K562 (cell line): ENCODE results near the gene HIVEP3. TPM values are rescaled to one million over a fixed set of nuclear protein-coding genes. Genes with fewer than 3 reads are reported as not detected.

Experiments used
- ATAC-seq: fragments of 200-7000 bp; cut with Tn5 transposase; 3 replicates; pipeline ENCODE4 v1.9.1; 2020; ENCODE audit warnings: moderate library complexity
- BruUV-seq: library from RNA; stranded (reverse); fragments of 400-500 nt; replicated peaks from 2 replicates; lab custom pipeline; 2021; lab: Mats Ljungman, UMichigan
- CTCF ChIA-PET: fragments of 300-600 bp; formaldehyde crosslinking; extraction: SDS; loops from one replicate; lab custom pipeline; 2021; ENCODE audit warnings: low intra/inter-chr PET ratio; lab: Yijun Ruan, JAX
- POLR2A ChIA-PET: fragments of 300-600, 350-650 bp; sonication (Branson Sonifier 250); formaldehyde crosslinking; extraction: SDS; loops from one replicate; lab custom pipeline; 2021; ENCODE audit warnings: antibody characterized with exemption, inconsistent platforms; lab: Yijun Ruan, JAX
- DNase-seq, 4 experiments: peaks; one replicate each; pipeline versions ENCODE4 v3.0.0 to v3.0.0-alpha.2; 2011 to 2018; ENCODE audit warnings: low spot score in 3 of 4, mixed read lengths in 3 of 4; ENCODE audit errors: extremely low read depth in 1 of 4
- FAIRE-seq: peaks from 2 replicates; lab custom pipeline; 2011; peaks lifted over from hg19 to GRCh38; lab: Jason Lieb, UNC
- H2AFZ ChIP-seq: 2 replicates; pipeline ENCODE4 v1.6.0; 2011; ENCODE audit warnings: low read depth, low read length, control low read depth, inconsistent platforms
- H3K27ac ChIP-seq: fragments of 200-600 bp; 3 replicates; pipeline ENCODE4 v1.8.0; 2011; ENCODE audit warnings: low read depth, mild to moderate bottlenecking, control low read depth, inconsistent platforms, low read length, moderate library complexity, mixed read lengths; ENCODE audit errors: extremely low read depth
- H3K27me3 ChIP-seq, 2 experiments: fragments of 300-600 bp in 1 of 2; 2 replicates in 1 of 2; 3 replicates in 1 of 2; pipeline versions ENCODE4 v1.6.0 to v1.8.0; 2011; ENCODE audit warnings: inconsistent platforms in 2 of 2, low read length in 2 of 2, mild to moderate bottlenecking in 1 of 2, mixed read lengths in 1 of 2, moderate library complexity in 1 of 2; ENCODE audit not compliant: control insufficient read depth in 2 of 2, insufficient read depth in 2 of 2
- H3K36me3 ChIP-seq: fragments of 300-600 bp; 3 replicates; pipeline ENCODE4 v1.8.0; 2011; ENCODE audit warnings: mild to moderate bottlenecking, low read length, inconsistent platforms; ENCODE audit not compliant: control insufficient read depth, insufficient read depth
- H3K4me1 ChIP-seq, 2 experiments: fragments of 200-600 bp in 1 of 2; replicated peaks in 1 of 2; 2 replicates in 1 of 2; 3 replicates in 1 of 2; pipeline versions ENCODE4 v1.5.1 to v1.8.0; 2011; ENCODE audit warnings: inconsistent platforms in 2 of 2, low read length in 2 of 2, mild to moderate bottlenecking in 1 of 2, mixed read lengths in 1 of 2, moderate library complexity in 1 of 2; ENCODE audit not compliant: control insufficient read depth in 2 of 2, insufficient read depth in 2 of 2
- H3K4me2 ChIP-seq: 2 replicates; pipeline ENCODE4 v1.6.1; 2011; ENCODE audit warnings: low read length, control low read depth, inconsistent platforms, mixed read lengths; ENCODE audit not compliant: insufficient read depth
- H3K4me3 ChIP-seq: fragments of 200-600 bp; sonication (generic), shearing (Covaris generic); 2 replicates; pipeline ENCODE4 v1.5.1; 2016; ENCODE audit warnings: control low read depth, inconsistent platforms
- H3K79me2 ChIP-seq: fragments of 200-600 bp; 3 replicates; pipeline ENCODE4 v1.8.0; 2011; ENCODE audit warnings: low read length, inconsistent platforms; ENCODE audit not compliant: control insufficient read depth, insufficient read depth
- H3K9ac ChIP-seq, 2 experiments: 2 replicates each; pipeline versions ENCODE4 v1.6.0 to v1.6.1; 2011; ENCODE audit warnings: low read depth in 2 of 2, low read length in 2 of 2, control low read depth in 1 of 2, inconsistent platforms in 1 of 2, mild to moderate bottlenecking in 1 of 2, mixed read lengths in 1 of 2; ENCODE audit not compliant: insufficient read depth in 1 of 2
- H3K9me1 ChIP-seq: one replicate; pipeline ENCODE4 v1.6.0; 2011; ENCODE audit warnings: inconsistent platforms, mild to moderate bottlenecking, low read length, moderate library complexity; ENCODE audit not compliant: control insufficient read depth, insufficient read depth
- H3K9me3 ChIP-seq: replicated peaks from 2 replicates; pipeline ENCODE4 v1.5.1; 2011; ENCODE audit warnings: low read depth, low read length, inconsistent platforms; ENCODE audit not compliant: control insufficient read depth, insufficient read depth
- H4K20me1 ChIP-seq: replicated peaks from 2 replicates; pipeline ENCODE4 v1.6.1; 2011; ENCODE audit warnings: low read length, inconsistent platforms, mixed read lengths; ENCODE audit not compliant: control insufficient read depth, insufficient read depth
- ARNT ChIP-seq, 2 experiments: fragments of 450-650 bp; IDR thresholded peaks; 2 replicates each; pipeline ENCODE4 v1.6.1; 2016; ENCODE audit warnings: mild to moderate bottlenecking in 1 of 2
- CHAMP1 ChIP-seq: fragments of 450-650 bp; IDR thresholded peaks from 2 replicates; pipeline ENCODE4 v1.6.1; 2016; ENCODE audit warnings: mild to moderate bottlenecking
- DACH1 ChIP-seq: fragments of 450-650 bp; IDR thresholded peaks from 2 replicates; pipeline ENCODE4 v1.6.1; 2018; ENCODE audit not compliant: partially characterized antibody
- ETV1 ChIP-seq: fragments of 450-650 bp; conservative IDR thresholded peaks from 2 replicates; pipeline ENCODE4 v1.6.1; 2016; ENCODE audit warnings: missing genetic modification characterization, control low read depth, low read depth, missing compliant biosample characterization
- IFI16 ChIP-seq: fragments of 250-450 bp; sonication (Bioruptor Pico); IDR thresholded peaks from 2 replicates; pipeline ENCODE4 v2.1.2; 2022; ENCODE audit warnings: mild to moderate bottlenecking, inconsistent platforms
- MCM5 ChIP-seq: fragments of 450-650 bp; IDR thresholded peaks from 2 replicates; pipeline ENCODE4 v1.6.1; 2016; ENCODE audit warnings: low read depth
- MYC ChIP-seq, 2 experiments: fragments of 250-450 bp in 1 of 2; sonication (Bioruptor Pico) in 1 of 2; IDR thresholded peaks; 2 replicates each; pipeline versions ENCODE4 v1.5.1 to v1.6.1; 2012 to 2021; ENCODE audit warnings: low read depth in 2 of 2, borderline replicate concordance in 1 of 2, improper control_type of control experiment in 1 of 2, low read length in 1 of 2, mild to moderate bottlenecking in 1 of 2, moderate library complexity in 1 of 2
- NCOA6 ChIP-seq: fragments of 450-650 bp; IDR thresholded peaks from 2 replicates; pipeline ENCODE4 v1.6.1; 2017; ENCODE audit warnings: mild to moderate bottlenecking
- NR3C1 ChIP-seq: sonication (generic); formaldehyde crosslinking; IDR thresholded peaks from 2 replicates; pipeline ENCODE4 v1.8.1; 2022; ENCODE audit warnings: missing genetic modification reagents
- OTX1 ChIP-seq: fragments of 450-650 bp; formaldehyde crosslinking; IDR thresholded peaks from 2 replicates; pipeline ENCODE4 v1.4.0; 2022; ENCODE audit warnings: mild to moderate bottlenecking
- ZBTB49 ChIP-seq: sonication (generic); formaldehyde crosslinking; IDR thresholded peaks from 2 replicates; pipeline ENCODE4 v1.8.0; 2022; ENCODE audit warnings: missing genetic modification reagents, mild to moderate bottlenecking, borderline replicate concordance
- ZNF175 ChIP-seq: fragments of 200-800 bp; sonication (Bioruptor generic); IDR thresholded peaks from 2 replicates; pipeline ENCODE4 v1.6.1; 2016; ENCODE audit warnings: low read depth, mild to moderate bottlenecking, missing genetic modification characterization, missing compliant biosample characterization
- ZNF507 ChIP-seq: conservative IDR thresholded peaks from 2 replicates; pipeline ENCODE4 v1.6.1; 2017; ENCODE audit warnings: missing genetic modification characterization, missing compliant biosample characterization
- ZNF696 ChIP-seq: fragments of 250-450 bp; sonication (Bioruptor Pico); conservative IDR thresholded peaks from 2 replicates; pipeline ENCODE4 v1.4.0; 2020; ENCODE audit warnings: mild to moderate bottlenecking, moderate library complexity
- ZNF699 ChIP-seq: fragments of 250-450 bp; sonication (Bioruptor Pico); IDR thresholded peaks from 2 replicates; pipeline ENCODE4 v1.8.0; 2021; ENCODE audit warnings: mild to moderate bottlenecking, moderate library complexity; ENCODE audit not compliant: insufficient replicate concordance
- ZNF75A ChIP-seq: fragments of 450-650 bp; formaldehyde crosslinking; IDR thresholded peaks from 2 replicates; pipeline ENCODE4 v1.4.0; 2020; ENCODE audit warnings: mild to moderate bottlenecking
- ZNF77 ChIP-seq: fragments of 250-450 bp; sonication (Bioruptor Pico); IDR thresholded peaks from 2 replicates; pipeline ENCODE4 v1.5.0; 2020
- ZSCAN32 ChIP-seq: fragments of 450-650 bp; formaldehyde crosslinking; IDR thresholded peaks from 2 replicates; pipeline ENCODE4 v1.4.0; 2020; ENCODE audit warnings: mild to moderate bottlenecking, moderate library complexity
- WGBS: fragments of 100-300 bp; shearing (Covaris generic); methylation state at CpG from one replicate; pipeline ENCODE4 v1.1.6; 2016; ENCODE audit warnings: low coverage, mixed read lengths; ENCODE audit not compliant: insufficient coverage; ENCODE audit errors: missing lambda C conversion rate; 5-methylcytosine and 5-hydroxymethylcytosine counted together
- in situ Hi-C: fragments of 300-500 bp; cut with MboI; formaldehyde crosslinking; loops from 4 replicates; pipeline ENCODE4 v1.15.0; 2018; ENCODE audit warnings: inconsistent platforms, mixed read lengths
- intact Hi-C: fragments of 100-400 bp; cut with micrococcal nuclease; formaldehyde crosslinking; loops from 2 replicates; pipeline ENCODE4 v1.14.2; 2022
- polyA plus RNA-seq, 8 experiments: library from polyadenylated mRNA; depleted of rRNA in 4 of 8; stranded (reverse) in 5 of 8; unstranded in 3 of 8; fragments of >200 nt; fragmentation: Nextera tagmentation in 2 of 8; fragmentation: Illumina TruSeq in 1 of 8; extraction: Ambion mirVana in 2 of 8; extraction: Trizol in 1 of 8; gene quantifications; 2 replicates each; pipeline versions ENCODE4 v1.2.1 to v1.2.3, GENCODE V29; 2011 to 2014; ENCODE audit warnings: inconsistent platforms in 1 of 8, missing spikeins in 1 of 8
- total RNA-seq, 7 experiments: library from RNA; depleted of rRNA in 6 of 7; stranded (reverse); fragments of >200 nt in 6 of 7; fragmentation: Illumina TruSeq in 2 of 7; extraction: Trizol in 2 of 7; gene quantifications; 2 replicates each; pipeline versions ENCODE4 v1.2.1 to v1.2.3, GENCODE V29; 2011 to 2021; ENCODE audit warnings: low replicate concordance in 1 of 7

Gene HIVEP3
- total and polyA plus RNA-seq, 9 of the 15 experiments (the other 6 are each of a cell fraction or from before 2014, with no cell fraction given) = 0.09 to 0.58 (median 0.34) TPM; not detected in 1

- Histone ChIP-seq H3K27me3 (peaks cover 15 to 81% of the 10 kb centered on the region in 2 experiments; a peak in 4 of 5 replicates), H3K9me3 (no peaks in the 10 kb centered on the region), H3K27ac (no peak overlapping the region), H3K4me1 (peaks cover 6 to 19% of the 10 kb centered on the region in 2 experiments; a peak in 4 of 5 replicates), H2AFZ (no peak overlapping the region), H3K9me1 (no peaks in the 10 kb centered on the region), H3K79me2 (no peaks in the 10 kb centered on the region), H3K4me2 (no peak overlapping the region), H4K20me1 (peaks cover 10% of the 10 kb centered on the region), H3K9ac (no peak overlapping the region), H3K36me3 (no peaks in the 10 kb centered on the region), H3K4me3 (no peak overlapping the region)
- 3% methylated on average over 18 of the region's 18 CpGs for WGBS
- DNase-seq (no peak), FAIRE-seq (no peak), ATAC-seq (no peak)
- no TSS peak for BruUV-seq
- TF ChIP-seq ZNF75A (no peak), IFI16 (CRISPR knock-in tag) (no peak), OTX1 (CRISPR knock-in tag) (no peak), ZNF77 (no peak), NR3C1 (no peak), MCM5 (no peak), NCOA6 (no peak), MYC (IDR thresholded peaks at IDR 0.05; ENCODE audit: low read depth, low read length) (no peak), MYC (CRISPR knock-in tag; IDR thresholded peaks at IDR 0.05; ENCODE audit: borderline replicate concordance, low read depth) (no peak), ZNF175 (CRISPR knock-in tag) (no peak), ETV1 (tag) (no peak), CHAMP1 (no peak), ZSCAN32 (CRISPR knock-in tag) (no peak), ZNF699 (CRISPR knock-in tag) (no peak), ZNF507 (no peak), ARNT (IDR thresholded peaks at IDR 0.05) (no peak), DACH1 (no peak), ZNF696 (CRISPR knock-in tag) (no peak), ZBTB49 (CRISPR knock-in tag) (no peak)
- in situ Hi-C loops = no loop called here
- POLR2A ChIA-PET = interaction anchor here (0.6 to 1.8 kb wide), 4 partner anchors 9 to 282 kb away, joined by 3 to 4 read pairs (median 4); no protein-coding TSS in a partner anchor
- intact Hi-C loops = no loop called here
- CTCF ChIA-PET = no interaction called here
These were observed 436.5 kb downstream of the HIVEP3 start for GRCh38 chr1:41482001-41482765.
